Natural killer cell (primary cell): Measurements from ENCODE around the gene THSD4. TPM values are rescaled to one million over a fixed set of nuclear protein-coding genes. Genes with fewer than 3 reads are reported as not detected.

Experiments
- ATAC-seq, 3 donors: fragments of 150-1000 bp in 2 of 3; fragments of 200-7000 bp in 1 of 3; cut with Tn5 transposase; 1 replicate in 1 of 3; 2 replicates in 2 of 3; pipeline ENCODE4 v1.10.0; 2021; ENCODE audit warnings: mild to moderate bottlenecking in 2 of 3, moderate library complexity in 2 of 3
- DNase-seq, 2 donors: peaks; one replicate each; pipeline versions ENCODE4 v3.0.0 to v3.0.0-alpha.2; 2013 to 2021; ENCODE audit warnings: mixed read lengths in 1 of 2
- H3K27ac ChIP-seq: one replicate; pipeline ENCODE4 v1.5.1; 2013; ENCODE audit warnings: mild to moderate bottlenecking, low read length
- H3K27me3 ChIP-seq: one replicate; pipeline ENCODE4 v1.6.1; 2013; ENCODE audit warnings: low read length; ENCODE audit not compliant: control insufficient read depth, insufficient read depth
- H3K36me3 ChIP-seq: one replicate; pipeline ENCODE4 v1.6.1; 2013; ENCODE audit warnings: low read length; ENCODE audit not compliant: control insufficient read depth, insufficient read depth
- H3K4me1 ChIP-seq: one replicate; pipeline ENCODE4 v1.6.1; 2013; ENCODE audit warnings: low read length; ENCODE audit not compliant: control insufficient read depth, insufficient read depth
- H3K4me3 ChIP-seq: one replicate; pipeline ENCODE4 v1.5.1; 2013; ENCODE audit warnings: low read length
- H3K9me3 ChIP-seq: one replicate; pipeline ENCODE4 v1.6.1; 2013; ENCODE audit warnings: low read length; ENCODE audit not compliant: control insufficient read depth, insufficient read depth
- H3K27ac Mint-ChIP-seq, 2 donors: one replicate each; pipeline ENCODE4 v1.8.0; 2022; ENCODE audit warnings: mild to moderate bottlenecking in 2 of 2, mixed read lengths in 2 of 2, moderate library complexity in 1 of 2
- H3K27me3 Mint-ChIP-seq, 2 donors: one replicate each; pipeline ENCODE4 v1.8.0; 2022; ENCODE audit warnings: low read depth in 2 of 2, mixed read lengths in 2 of 2
- H3K36me3 Mint-ChIP-seq: one replicate; pipeline ENCODE4 v1.8.0; 2022; ENCODE audit warnings: mixed read lengths
- H3K4me1 Mint-ChIP-seq, 2 donors: one replicate each; pipeline ENCODE4 v1.8.0; 2022; ENCODE audit warnings: mixed read lengths in 2 of 2
- H3K4me3 Mint-ChIP-seq: one replicate; pipeline ENCODE4 v1.8.0; 2022; ENCODE audit warnings: mild to moderate bottlenecking, moderate library complexity, mixed read lengths
- H3K9me3 Mint-ChIP-seq, 2 donors: one replicate each; pipeline ENCODE4 v1.8.0; 2022; ENCODE audit warnings: mixed read lengths in 2 of 2
- CTCF ChIP-seq: fragments of 200-600 bp; IDR thresholded peaks from one replicate; pipeline ENCODE4 v1.8.0; 2022; ENCODE audit warnings: antibody characterized with exemption
- WGBS: methylation state at CpG from one replicate; pipeline ENCODE4 v1.1.7; 2013; ENCODE audit warnings: missing lambda C conversion rate; ENCODE audit not compliant: insufficient coverage; 5-methylcytosine and 5-hydroxymethylcytosine counted together
- intact Hi-C: fragments of 100-400 bp; cut with micrococcal nuclease; formaldehyde crosslinking; loops from one replicate; pipeline ENCODE4 v1.14.2; 2022
- total RNA-seq, 4 donors: library from RNA; stranded (reverse); fragments of 120-200 nt in 1 of 4; gene quantifications; one replicate each; pipeline versions ENCODE4 v1.2.3 to v1.2.4, GENCODE V29; 2013 to 2022

The THSD4 gene
- total RNA-seq, 3 donors from 2014 or later (not counting 1 experiment from before 2014, with no cell fraction given): not detected

- peak in 1 of 2 donors; percentile 27 for DNase-seq
- no peaks in the 10 kb centered on the region for H3K9me3 Mint-ChIP-seq
- 40% methylated on average over 7 of the region's 10 CpGs for WGBS
- intact Hi-C loops: no loop called here
- no peak for ATAC-seq
- no peak overlapping the region for H3K27ac ChIP-seq
- H3K36me3 ChIP-seq: no peaks in the 10 kb centered on the region
- H3K4me1 ChIP-seq: no peaks in the 10 kb centered on the region
- H3K4me3 Mint-ChIP-seq: no peak overlapping the region
- H3K27me3 Mint-ChIP-seq: peaks cover 39 to 52% of the 10 kb centered on the region in 2 donors
- no peak for TF ChIP-seq CTCF
- no peaks in the 10 kb centered on the region for H3K9me3 ChIP-seq
- no peaks in the 10 kb centered on the region for H3K36me3 Mint-ChIP-seq
- peaks cover 0 to 16% of the 10 kb centered on the region in 2 donors for H3K4me1 Mint-ChIP-seq
- no peak overlapping the region for H3K4me3 ChIP-seq
- H3K27ac Mint-ChIP-seq: no peak overlapping the region
- H3K27me3 ChIP-seq: peaks cover 3% of the 10 kb centered on the region
Observed at GRCh38 chr15:71386448-71387236, 271.4 kb downstream of the THSD4 start.

DNA sequence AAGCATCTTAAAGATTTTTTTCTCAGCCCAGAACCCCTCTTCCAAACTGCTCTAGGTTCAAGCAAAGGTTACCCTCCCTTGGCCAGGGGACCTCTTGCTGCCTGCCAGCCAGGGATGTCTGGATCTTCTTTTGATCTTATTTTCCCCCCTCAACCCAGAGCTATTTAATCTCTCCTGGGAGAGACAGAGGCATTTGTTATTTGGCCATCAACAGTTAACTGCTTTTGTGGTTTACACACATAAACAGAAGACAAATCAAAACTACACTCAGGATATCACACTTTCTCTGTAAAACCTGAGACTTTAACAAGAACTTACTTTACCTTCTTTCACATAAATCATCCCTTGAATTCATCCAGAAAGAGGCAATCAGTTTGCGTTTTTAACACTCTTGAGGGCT lies 272.5 kb downstream of the THSD4 start:
- DNase-seq (no peak), ATAC-seq (no peak)
- H3K27ac Mint-ChIP-seq: no peak overlapping the region
- Histone ChIP-seq H3K36me3 (no peaks in the 10 kb centered on the region), H3K27me3 (peaks cover 3% of the 10 kb centered on the region), H3K4me3 (no peak overlapping the region), H3K9me3 (no peaks in the 10 kb centered on the region), H3K27ac (no peak overlapping the region), H3K4me1 (no peaks in the 10 kb centered on the region)
- H3K4me3 Mint-ChIP-seq: no peak overlapping the region
- peaks cover 41 to 55% of the 10 kb centered on the region in 2 donors for H3K27me3 Mint-ChIP-seq
- no peaks in the 10 kb centered on the region for H3K9me3 Mint-ChIP-seq
- peaks cover 0 to 16% of the 10 kb centered on the region in 2 donors for H3K4me1 Mint-ChIP-seq
- TF ChIP-seq CTCF: no peak
- H3K36me3 Mint-ChIP-seq: no peaks in the 10 kb centered on the region
- intact Hi-C loops: no loop called here
- WGBS: 45% methylated on average over 1 of the region's 1 CpG

GRCh38 chr15:71390096-71390495 lies 274.8 kb downstream of the THSD4 start:
- Histone ChIP-seq H3K36me3 (no peaks in the 10 kb centered on the region), H3K4me1 (no peaks in the 10 kb centered on the region), H3K27ac (no peak overlapping the region), H3K9me3 (no peaks in the 10 kb centered on the region), H3K27me3 (no peaks in the 10 kb centered on the region), H3K4me3 (no peak overlapping the region)
- no peaks in the 10 kb centered on the region for H3K9me3 Mint-ChIP-seq
- H3K27ac Mint-ChIP-seq: no peak overlapping the region
- no CpG with 5 or more reads among the region's 2 CpGs for WGBS
- ATAC-seq: no peak
- no peak overlapping the region for H3K4me3 Mint-ChIP-seq
- H3K36me3 Mint-ChIP-seq: no peaks in the 10 kb centered on the region
- peaks cover 0 to 16% of the 10 kb centered on the region in 2 donors for H3K4me1 Mint-ChIP-seq
- peaks cover 41 to 47% of the 10 kb centered on the region in 2 donors for H3K27me3 Mint-ChIP-seq
- DNase-seq: no peak
- intact Hi-C loops: loop anchor here (10.0 kb wide), 1 partner anchor 55 kb away; no protein-coding TSS in a partner anchor
- TF ChIP-seq CTCF: no peak
